ENCODE results near the gene CCDC200. TPM values are rescaled to one million over a fixed set of nuclear protein-coding genes. Genes with fewer than 3 reads are reported as not detected.
A peak's percentile ranks its signal among the peaks of the same experiment; 100 is the strongest.

Gene CCDC200
- polyA plus RNA-seq, 1 donor from 2014 or later: not detected

GRCh38 chr17:43176119-43176570, 52.3 kb downstream of the CCDC200 start (continued):
- TF ChIP-seq EP300 (conservative IDR thresholded peaks at IDR 0.05; ENCODE audit: poor library complexity, severe bottlenecking) (no peak), POLR2AphosphoS5 (IDR thresholded peaks at IDR 0.05) (no peak)

DNA sequence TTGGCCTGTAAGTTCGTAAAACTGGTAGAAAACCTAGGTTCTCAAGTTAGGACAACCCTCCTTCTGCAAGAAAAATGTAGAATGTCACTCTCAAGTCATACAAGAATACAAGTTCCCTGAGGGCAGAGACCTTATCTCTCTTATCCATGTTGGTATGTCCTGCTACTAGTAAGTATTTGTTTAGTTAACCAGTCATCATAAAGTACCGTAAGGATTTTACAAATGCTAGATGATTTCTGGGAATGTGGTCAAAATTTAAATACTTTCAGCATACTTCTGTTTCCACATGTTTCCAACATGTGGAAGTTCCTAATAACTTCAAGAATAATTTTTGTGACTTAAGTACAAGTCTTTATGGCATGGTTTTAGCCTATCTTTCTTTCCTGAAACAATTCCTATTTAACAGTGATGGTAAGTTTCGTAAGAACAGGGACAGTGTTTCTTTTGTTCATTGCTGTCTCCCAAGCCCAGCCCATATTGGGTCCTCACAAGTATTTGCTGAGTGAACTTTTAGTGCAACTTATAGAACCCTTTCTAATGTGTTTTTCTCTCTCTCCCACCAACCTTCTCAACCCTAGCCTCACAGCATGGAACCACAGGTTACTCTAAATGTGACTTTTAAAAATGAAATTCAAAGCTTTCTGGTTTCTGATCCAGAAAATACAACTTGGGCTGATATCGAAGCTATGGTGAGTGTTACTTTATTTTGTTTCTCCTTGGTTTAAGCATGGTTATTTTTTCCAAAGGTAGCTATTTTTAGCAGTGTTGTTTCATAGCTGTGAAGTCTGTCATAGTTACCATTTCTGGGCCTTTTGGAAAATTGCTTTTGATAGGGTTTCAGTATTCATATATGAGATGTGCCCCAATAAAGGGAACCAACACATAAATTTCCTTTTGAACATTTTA, 53.0 kb downstream of the CCDC200 start:
- Histone ChIP-seq H3K4me2 (ENCODE audit: low read length) (no peak overlapping the region), H3F3A (ENCODE audit: insufficient read depth, low read length, poor library complexity, severe bottlenecking) (peaks cover 4% of the 10 kb centered on the region), H3K36me3 (ENCODE audit: insufficient read depth, low read length) (no peaks in the 10 kb centered on the region), H3K27ac (ENCODE audit: low read length) (no peak overlapping the region), H3K79me2 (replicated peaks; ENCODE audit: insufficient read depth, low read length) (peaks cover 26% of the 10 kb centered on the region), H2AFZ (ENCODE audit: low read depth, low read length) (no peak overlapping the region), H3K27me3 (ENCODE audit: insufficient read depth, low read depth, low read length) (no peaks in the 10 kb centered on the region), H3K9me3 (ENCODE audit: low read length) (no peaks in the 10 kb centered on the region), H3K9ac (ENCODE audit: low read length) (no peak overlapping the region), H3K4me3 (ENCODE audit: low read length) (no peak overlapping the region), H3K9me2 (ENCODE audit: insufficient read depth, low read length) (no peaks in the 10 kb centered on the region), H4K20me1 (ENCODE audit: insufficient read depth) (no peaks in the 10 kb centered on the region)
- TF ChIP-seq MXI1 (conservative IDR thresholded peaks at IDR 0.05; ENCODE audit: poor library complexity, severe bottlenecking) (no peak), RAD21 (conservative IDR thresholded peaks at IDR 0.05) (no peak), TAF1 (IDR thresholded peaks at IDR 0.05; ENCODE audit: low read depth) (no peak), EP300 (conservative IDR thresholded peaks at IDR 0.05; ENCODE audit: poor library complexity, severe bottlenecking) (no peak), EZH2 (IDR thresholded peaks at IDR 0.05; ENCODE audit: borderline replicate concordance, insufficient read depth, low read length, poor library complexity, severe bottlenecking) (no peak)
- TF ChIP-seq, protein P1, sequence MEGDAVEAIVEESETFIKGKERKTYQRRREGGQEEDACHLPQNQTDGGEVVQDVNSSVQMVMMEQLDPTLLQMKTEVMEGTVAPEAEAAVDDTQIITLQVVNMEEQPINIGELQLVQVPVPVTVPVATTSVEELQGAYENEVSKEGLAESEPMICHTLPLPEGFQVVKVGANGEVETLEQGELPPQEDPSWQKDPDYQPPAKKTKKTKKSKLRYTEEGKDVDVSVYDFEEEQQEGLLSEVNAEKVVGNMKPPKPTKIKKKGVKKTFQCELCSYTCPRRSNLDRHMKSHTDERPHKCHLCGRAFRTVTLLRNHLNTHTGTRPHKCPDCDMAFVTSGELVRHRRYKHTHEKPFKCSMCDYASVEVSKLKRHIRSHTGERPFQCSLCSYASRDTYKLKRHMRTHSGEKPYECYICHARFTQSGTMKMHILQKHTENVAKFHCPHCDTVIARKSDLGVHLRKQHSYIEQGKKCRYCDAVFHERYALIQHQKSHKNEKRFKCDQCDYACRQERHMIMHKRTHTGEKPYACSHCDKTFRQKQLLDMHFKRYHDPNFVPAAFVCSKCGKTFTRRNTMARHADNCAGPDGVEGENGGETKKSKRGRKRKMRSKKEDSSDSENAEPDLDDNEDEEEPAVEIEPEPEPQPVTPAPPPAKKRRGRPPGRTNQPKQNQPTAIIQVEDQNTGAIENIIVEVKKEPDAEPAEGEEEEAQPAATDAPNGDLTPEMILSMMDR (IDR thresholded peaks at IDR 0.05; ENCODE audit: poor library complexity, severe bottlenecking): no peak

DNA sequence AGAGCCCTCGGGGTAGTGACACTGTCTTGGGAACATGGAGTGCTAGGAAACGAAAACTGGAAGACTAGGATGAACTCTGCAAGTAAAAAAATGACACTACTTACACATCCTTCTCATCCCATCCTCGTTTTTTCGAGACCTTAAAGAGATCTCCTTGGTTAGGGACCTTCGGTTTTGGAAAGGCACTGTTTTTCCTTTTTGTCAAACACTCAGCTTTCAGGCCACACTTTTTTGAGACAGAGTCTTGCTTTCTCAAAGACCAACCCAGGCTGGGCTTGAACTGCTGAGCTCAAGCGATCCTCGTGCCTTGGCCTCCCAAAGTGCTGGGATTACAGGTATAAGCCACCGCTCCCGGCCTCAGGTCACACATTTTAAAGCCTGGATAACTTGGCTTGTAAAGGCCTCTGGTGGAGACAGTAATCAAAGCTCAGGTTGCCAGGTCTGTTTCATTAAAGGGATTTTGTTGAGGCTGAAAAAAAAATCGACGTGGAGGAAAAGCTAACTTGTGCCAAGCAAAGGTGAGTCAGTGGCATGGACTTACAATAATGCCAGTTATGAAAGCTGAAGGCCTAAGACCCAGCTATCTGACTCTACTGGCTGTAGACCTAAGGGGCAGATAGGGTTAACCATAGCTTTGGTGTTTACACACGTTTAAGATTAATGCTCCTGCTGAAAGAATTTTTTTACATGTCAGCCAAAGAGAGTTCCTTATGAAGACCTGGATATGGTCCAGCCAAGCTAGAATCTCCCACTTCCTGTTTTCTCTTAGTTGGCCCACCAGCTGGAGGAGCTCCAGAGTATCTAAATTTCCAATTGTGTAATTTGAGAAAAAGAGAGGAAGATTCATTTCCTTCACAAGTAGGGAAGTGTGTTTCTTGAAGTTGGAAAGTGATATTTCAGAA, 56.6 kb downstream of the CCDC200 start:
- Histone ChIP-seq H4K20me1 (ENCODE audit: insufficient read depth) (no peaks in the 10 kb centered on the region), H2AFZ (ENCODE audit: low read depth, low read length) (peak overlapping the region; percentile 10), H3K4me2 (ENCODE audit: low read length) (peak overlapping the region; percentile 93), H3K27me3 (ENCODE audit: insufficient read depth, low read depth, low read length) (no peaks in the 10 kb centered on the region), H3K9me3 (ENCODE audit: low read length) (no peaks in the 10 kb centered on the region), H3K27ac (ENCODE audit: low read length) (peak overlapping the region; percentile 98), H3K9me2 (ENCODE audit: insufficient read depth, low read length) (no peaks in the 10 kb centered on the region), H3F3A (ENCODE audit: insufficient read depth, low read length, poor library complexity, severe bottlenecking) (peaks cover 8% of the 10 kb centered on the region), H3K4me3 (ENCODE audit: low read length) (peak overlapping the region; percentile 74), H3K79me2 (replicated peaks; ENCODE audit: insufficient read depth, low read length) (peaks cover 35% of the 10 kb centered on the region), H3K36me3 (ENCODE audit: insufficient read depth, low read length) (no peaks in the 10 kb centered on the region), H3K9ac (ENCODE audit: low read length) (peak overlapping the region; percentile 90)
- TF ChIP-seq, protein P1 (IDR thresholded peaks at IDR 0.05; ENCODE audit: poor library complexity, severe bottlenecking): peak; percentile 56
- TF ChIP-seq TAF1 (IDR thresholded peaks at IDR 0.05; ENCODE audit: low read depth) (no peak), MXI1 (conservative IDR thresholded peaks at IDR 0.05; ENCODE audit: poor library complexity, severe bottlenecking) (no peak), RAD21 (conservative IDR thresholded peaks at IDR 0.05) (peak; percentile 38), SMC3 (conservative IDR thresholded peaks at IDR 0.05; ENCODE audit: poor library complexity) (peak; percentile 60)

Small RNA genes lying within 50 kb of the gene (small RNA-seq; reads per million reads assigned to genes)
- gene RF00004 (0 to 0.08 (median 0) reads per million in 3 experiments), gene RNU2-1 (0 reads per million in 3 experiments)

Other genes with a start within 250 kb of the CCDC200 start
- 5.8 and 7.8 TPM in 2 replicates for gene PTGES3L, start 248.5 kb downstream of the CCDC200 start, polyA plus RNA-seq
- gene RUNDC1, start 248.1 kb downstream of the CCDC200 start, polyA plus RNA-seq: 15.1 and 16.3 TPM in 2 replicates
- 1,167 and 1,178 TPM in 2 replicates for gene RPL27, start 230.2 kb downstream of the CCDC200 start, polyA plus RNA-seq
- not detected in 2 replicates for gene IFI35, start 221.8 kb downstream of the CCDC200 start, polyA plus RNA-seq
- gene VAT1, start 206.2 kb downstream of the CCDC200 start, polyA plus RNA-seq: 151 and 193 TPM in 2 replicates
- gene RND2, start 203.4 kb downstream of the CCDC200 start, polyA plus RNA-seq: 43.8 and 44.1 TPM in 2 replicates
- 0.98 and 1.0 TPM in 2 replicates for gene BRCA1, start 103.3 kb downstream of the CCDC200 start, polyA plus RNA-seq
- gene NBR1, start 57.4 kb downstream of the CCDC200 start, polyA plus RNA-seq: 59.6 and 62.4 TPM in 2 replicates
- gene TMEM106A, start 16.7 kb downstream of the CCDC200 start, polyA plus RNA-seq: 2.3 TPM in 1 of 2 replicates, not detected in the other
- not detected in 2 replicates for gene RNU2-1, start 5.4 kb upstream of the CCDC200 start, polyA plus RNA-seq
- gene ARL4D, start 170.4 kb upstream of the CCDC200 start, polyA plus RNA-seq: 10.6 and 17.0 TPM in 2 replicates

Data from neural cell (in vitro differentiated cells).